ENCODE results near the gene CNTRL.

DNA sequence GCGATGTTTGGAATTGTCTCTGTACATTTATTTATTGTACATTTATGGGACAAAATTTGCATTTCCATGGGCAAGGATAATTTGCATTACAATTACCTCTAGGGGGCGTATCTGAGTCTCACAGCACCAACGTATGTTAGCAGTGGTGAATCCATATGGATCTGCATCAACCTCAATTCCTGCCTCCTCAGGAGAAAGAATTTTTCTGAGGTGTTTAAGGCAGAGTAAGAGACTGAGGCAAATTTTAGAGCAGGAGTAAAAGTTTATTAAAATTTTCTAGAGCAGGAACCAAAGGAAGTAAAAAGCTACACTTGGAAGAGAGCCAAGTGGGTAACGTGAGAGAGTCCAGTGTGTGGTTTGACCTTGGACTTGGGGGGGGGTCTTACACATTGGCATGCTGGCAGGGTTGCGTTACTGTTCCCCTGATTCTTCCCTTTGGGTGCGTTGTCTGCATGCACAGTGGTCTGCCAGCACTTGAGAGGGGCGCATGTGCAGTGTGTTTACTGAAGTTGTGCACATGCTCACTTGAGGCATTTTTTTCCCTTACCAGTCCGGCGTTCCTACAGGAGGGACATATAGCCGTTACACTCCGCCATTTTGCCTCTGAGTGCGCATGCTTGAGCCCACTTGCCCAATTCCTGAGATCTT is 147.9 kb downstream of the CNTRL start:
- TF ChIP-seq YY1 (IDR thresholded peaks at IDR 0.05; ENCODE audit: low read depth) (no peak), CEBPB (IDR thresholded peaks at IDR 0.05) (no peak), ZBTB7A (IDR thresholded peaks at IDR 0.05; ENCODE audit: low read depth) (no peak), EP300 (IDR thresholded peaks at IDR 0.05; ENCODE audit: borderline replicate concordance) (no peak), EGR1 (IDR thresholded peaks at IDR 0.05) (no peak), TAF1 (IDR thresholded peaks at IDR 0.05; ENCODE audit: low read depth) (no peak), RAD21 (IDR thresholded peaks at IDR 0.05; ENCODE audit: low read depth) (peak; percentile 66), FOXM1 (IDR thresholded peaks at IDR 0.05; ENCODE audit: borderline replicate concordance, low read depth) (no peak), TEAD4 (IDR thresholded peaks at IDR 0.05) (no peak), TCF12 (IDR thresholded peaks at IDR 0.05; ENCODE audit: low read depth) (no peak)
- TF ChIP-seq, protein P1, sequence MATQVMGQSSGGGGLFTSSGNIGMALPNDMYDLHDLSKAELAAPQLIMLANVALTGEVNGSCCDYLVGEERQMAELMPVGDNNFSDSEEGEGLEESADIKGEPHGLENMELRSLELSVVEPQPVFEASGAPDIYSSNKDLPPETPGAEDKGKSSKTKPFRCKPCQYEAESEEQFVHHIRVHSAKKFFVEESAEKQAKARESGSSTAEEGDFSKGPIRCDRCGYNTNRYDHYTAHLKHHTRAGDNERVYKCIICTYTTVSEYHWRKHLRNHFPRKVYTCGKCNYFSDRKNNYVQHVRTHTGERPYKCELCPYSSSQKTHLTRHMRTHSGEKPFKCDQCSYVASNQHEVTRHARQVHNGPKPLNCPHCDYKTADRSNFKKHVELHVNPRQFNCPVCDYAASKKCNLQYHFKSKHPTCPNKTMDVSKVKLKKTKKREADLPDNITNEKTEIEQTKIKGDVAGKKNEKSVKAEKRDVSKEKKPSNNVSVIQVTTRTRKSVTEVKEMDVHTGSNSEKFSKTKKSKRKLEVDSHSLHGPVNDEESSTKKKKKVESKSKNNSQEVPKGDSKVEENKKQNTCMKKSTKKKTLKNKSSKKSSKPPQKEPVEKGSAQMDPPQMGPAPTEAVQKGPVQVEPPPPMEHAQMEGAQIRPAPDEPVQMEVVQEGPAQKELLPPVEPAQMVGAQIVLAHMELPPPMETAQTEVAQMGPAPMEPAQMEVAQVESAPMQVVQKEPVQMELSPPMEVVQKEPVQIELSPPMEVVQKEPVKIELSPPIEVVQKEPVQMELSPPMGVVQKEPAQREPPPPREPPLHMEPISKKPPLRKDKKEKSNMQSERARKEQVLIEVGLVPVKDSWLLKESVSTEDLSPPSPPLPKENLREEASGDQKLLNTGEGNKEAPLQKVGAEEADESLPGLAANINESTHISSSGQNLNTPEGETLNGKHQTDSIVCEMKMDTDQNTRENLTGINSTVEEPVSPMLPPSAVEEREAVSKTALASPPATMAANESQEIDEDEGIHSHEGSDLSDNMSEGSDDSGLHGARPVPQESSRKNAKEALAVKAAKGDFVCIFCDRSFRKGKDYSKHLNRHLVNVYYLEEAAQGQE (IDR thresholded peaks at IDR 0.05; ENCODE audit: low read depth), result no peak
- TF ChIP-seq, protein P2, sequence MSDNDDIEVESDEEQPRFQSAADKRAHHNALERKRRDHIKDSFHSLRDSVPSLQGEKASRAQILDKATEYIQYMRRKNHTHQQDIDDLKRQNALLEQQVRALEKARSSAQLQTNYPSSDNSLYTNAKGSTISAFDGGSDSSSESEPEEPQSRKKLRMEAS (IDR thresholded peaks at IDR 0.05), result no peak

Measured in Ishikawa (cell line).